CD14-positive monocyte (primary cell): ENCODE measurements around the gene HNRNPA2B1. TPM values are rescaled to one million over a fixed set of nuclear protein-coding genes. Genes with fewer than 3 reads are reported as not detected.

Source experiments
- DNase-seq, 3 donors: peaks; one replicate each; pipeline ENCODE4 v3.0.0-alpha.2; 2011 to 2022
- H2AFZ ChIP-seq: 2 replicates; pipeline ENCODE4 v1.6.0; 2012; ENCODE audit warnings: mild to moderate bottlenecking, low read depth, low read length, inconsistent platforms; ENCODE audit not compliant: insufficient read depth, poor library complexity, severe bottlenecking
- H3K27ac ChIP-seq, 2 donors: 1 replicate in 1 of 2; 2 replicates in 1 of 2; pipeline ENCODE4 v1.5.1; 2012 to 2013; ENCODE audit warnings: low read length in 2 of 2, control low read depth in 1 of 2, inconsistent platforms in 1 of 2, low read depth in 1 of 2, mild to moderate bottlenecking in 1 of 2
- H3K27me3 ChIP-seq, 2 donors: one replicate each; pipeline versions ENCODE4 v1.6.0 to v1.6.1; 2011 to 2013; ENCODE audit warnings: low read length in 2 of 2; ENCODE audit not compliant: control insufficient read depth in 2 of 2, insufficient read depth in 2 of 2
- H3K36me3 ChIP-seq, 2 donors: replicated peaks in 1 of 2; 1 replicate in 1 of 2; 2 replicates in 1 of 2; pipeline versions ENCODE4 v1.5.1 to v1.6.1; 2012 to 2013; ENCODE audit warnings: low read length in 2 of 2, control low read depth in 1 of 2, inconsistent platforms in 1 of 2, mild to moderate bottlenecking in 1 of 2; ENCODE audit not compliant: insufficient read depth in 2 of 2, control insufficient read depth in 1 of 2
- H3K4me1 ChIP-seq, 2 donors: 1 replicate in 1 of 2; 2 replicates in 1 of 2; pipeline versions ENCODE4 v1.5.1 to v1.6.1; 2012 to 2013; ENCODE audit warnings: low read length in 2 of 2, control low read depth in 1 of 2, inconsistent platforms in 1 of 2, mild to moderate bottlenecking in 1 of 2, moderate library complexity in 1 of 2; ENCODE audit not compliant: insufficient read depth in 2 of 2, control insufficient read depth in 1 of 2
- H3K4me2 ChIP-seq: replicated peaks from 2 replicates; pipeline ENCODE3; 2012; ENCODE audit warnings: low read length, moderate library complexity, mild to moderate bottlenecking; ENCODE audit not compliant: poor library complexity, severe bottlenecking; ENCODE audit errors: extremely low read depth
- H3K4me3 ChIP-seq, 3 experiments: fragments of 200-600 bp in 1 of 3; sonication (generic) in 1 of 3; replicated peaks in 1 of 3; 1 replicate in 2 of 3; 2 replicates in 1 of 3; pipeline ENCODE4 v1.5.1; 2011 to 2013; ENCODE audit warnings: low read length in 3 of 3, mild to moderate bottlenecking in 3 of 3, control low read depth in 2 of 3, low read depth in 2 of 3, inconsistent platforms in 1 of 3, moderate library complexity in 1 of 3
- H3K79me2 ChIP-seq: 2 replicates; pipeline ENCODE4 v1.6.0; 2012; ENCODE audit warnings: mild to moderate bottlenecking, control low read depth, inconsistent platforms, low read length, moderate library complexity; ENCODE audit not compliant: insufficient read depth
- H3K9ac ChIP-seq: 2 replicates; pipeline ENCODE4 v1.6.0; 2017; ENCODE audit warnings: low read length, mild to moderate bottlenecking; ENCODE audit not compliant: insufficient read depth, poor library complexity, severe bottlenecking
- H3K9me3 ChIP-seq, 2 donors: replicated peaks in 1 of 2; 1 replicate in 1 of 2; 2 replicates in 1 of 2; pipeline versions ENCODE4 v1.5.1 to v1.6.1; 2012 to 2013; ENCODE audit warnings: low read length in 2 of 2, control low read depth in 1 of 2; ENCODE audit not compliant: control insufficient read depth in 1 of 2, insufficient read depth in 1 of 2
- H4K20me1 ChIP-seq: 2 replicates; pipeline ENCODE4 v1.6.0; 2012; ENCODE audit warnings: mild to moderate bottlenecking, low read length, control low read depth, moderate library complexity; ENCODE audit not compliant: insufficient read depth
- H3K27ac Mint-ChIP-seq, 7 donors: one replicate each; pipeline ENCODE4 v1.8.0; 2020; ENCODE audit warnings: mild to moderate bottlenecking in 7 of 7, mixed read lengths in 7 of 7, moderate library complexity in 6 of 7, inconsistent platforms in 2 of 7
- H3K27me3 Mint-ChIP-seq, 3 donors: one replicate each; pipeline ENCODE4 v1.8.0; 2021 to 2022; ENCODE audit warnings: low read depth in 3 of 3, mild to moderate bottlenecking in 3 of 3, mixed read lengths in 3 of 3, moderate library complexity in 3 of 3, inconsistent platforms in 1 of 3
- H3K36me3 Mint-ChIP-seq, 2 donors: one replicate each; pipeline ENCODE4 v1.8.0; 2020; ENCODE audit warnings: mixed read lengths in 2 of 2, inconsistent platforms in 1 of 2, mild to moderate bottlenecking in 1 of 2
- H3K4me1 Mint-ChIP-seq: one replicate; pipeline ENCODE4 v1.8.0; 2020; ENCODE audit warnings: mild to moderate bottlenecking, mixed read lengths
- H3K4me3 Mint-ChIP-seq, 2 donors: one replicate each; pipeline ENCODE4 v1.8.0; 2020; ENCODE audit warnings: mild to moderate bottlenecking in 2 of 2, mixed read lengths in 2 of 2, moderate library complexity in 1 of 2
- H3K9me3 Mint-ChIP-seq, 7 donors: one replicate each; pipeline ENCODE4 v1.8.0; 2020 to 2022; ENCODE audit warnings: mixed read lengths in 7 of 7, mild to moderate bottlenecking in 6 of 7, moderate library complexity in 6 of 7, inconsistent platforms in 2 of 7
- WGBS: methylation state at CpG from one replicate; pipeline ENCODE4 v1.1.5; 2013; ENCODE audit warnings: missing lambda C conversion rate; ENCODE audit not compliant: insufficient coverage; 5-methylcytosine and 5-hydroxymethylcytosine counted together
- intact Hi-C, 2 donors: fragments of 100-400 bp; cut with micrococcal nuclease; formaldehyde crosslinking; loops; one replicate each; pipeline versions ENCODE4 v1.15.0 to v1.15.1; 2023
- polyA plus RNA-seq, 3 donors: library from polyadenylated mRNA; depleted of rRNA in 1 of 3; unstranded in 2 of 3; stranded (reverse) in 1 of 3; fragments of 300-500 nt in 2 of 3; fragments of >200 nt in 1 of 3; fragmentation: Illumina TruSeq in 2 of 3; gene quantifications; 1 replicate in 2 of 3; 2 replicates in 1 of 3; pipeline ENCODE4 v1.2.3, GENCODE V29; 2012 to 2021
- TF ChIP-seq, protein P1 (sequence below): fragments of 200-600 bp; IDR thresholded peaks from one replicate; pipeline ENCODE4 v1.8.0; 2022; ENCODE audit warnings: antibody characterized with exemption, mild to moderate bottlenecking

HNRNPA2B1 gene
- polyA plus RNA-seq, 3 donors: 249 to 391 (median 269) TPM

DNA sequence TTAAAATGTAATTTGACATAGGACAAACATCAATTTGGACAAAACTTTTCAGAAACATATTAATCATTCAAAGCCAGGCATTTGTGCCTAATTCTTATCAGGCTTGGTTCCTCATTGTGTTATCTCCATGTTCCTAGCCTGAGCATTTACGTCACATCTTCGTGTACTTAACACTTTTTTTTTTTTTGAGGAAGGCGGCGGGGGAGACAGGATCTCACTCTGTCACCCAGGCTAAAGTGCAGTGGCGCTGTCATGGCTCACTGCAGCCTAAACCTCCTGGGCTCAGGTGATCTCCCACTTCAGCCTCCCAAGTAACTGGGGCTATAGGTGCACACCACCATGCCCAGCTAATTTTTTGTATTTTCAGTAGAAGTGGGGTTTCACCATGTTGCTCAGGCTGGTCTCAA, 19.8 kb downstream of the HNRNPA2B1 start:
- H3K4me2 ChIP-seq: no peak overlapping the region
- no peak overlapping the region for H3K27ac ChIP-seq
- Mint-ChIP-seq H3K27ac (no peak overlapping the region), H3K36me3 (peaks cover 0 to 8% of the 10 kb centered on the region in 2 donors), H3K4me1 (peaks cover 7% of the 10 kb centered on the region), H3K27me3 (peaks cover 0 to 3% (median 2%) of the 10 kb centered on the region in 3 donors), H3K9me3 (peaks cover 0 to 6% (median 3%) of the 10 kb centered on the region in 7 donors), H3K4me3 (no peak overlapping the region)
- H3K9ac ChIP-seq: no peak overlapping the region
- H3K9me3 ChIP-seq: no peaks in the 10 kb centered on the region
- no peaks in the 10 kb centered on the region for H3K27me3 ChIP-seq
- no peak overlapping the region for H2AFZ ChIP-seq
- H3K4me3 ChIP-seq: no peak overlapping the region
- no CpG with 5 or more reads among the region's 5 CpGs for WGBS
- DNase-seq: no peak
- H3K79me2 ChIP-seq: no peaks in the 10 kb centered on the region
- no peaks in the 10 kb centered on the region for H3K36me3 ChIP-seq
- no peaks in the 10 kb centered on the region for H3K4me1 ChIP-seq
- peaks cover 55% of the 10 kb centered on the region for H4K20me1 ChIP-seq
- intact Hi-C loops: no loop called here
- TF ChIP-seq, protein P1, sequence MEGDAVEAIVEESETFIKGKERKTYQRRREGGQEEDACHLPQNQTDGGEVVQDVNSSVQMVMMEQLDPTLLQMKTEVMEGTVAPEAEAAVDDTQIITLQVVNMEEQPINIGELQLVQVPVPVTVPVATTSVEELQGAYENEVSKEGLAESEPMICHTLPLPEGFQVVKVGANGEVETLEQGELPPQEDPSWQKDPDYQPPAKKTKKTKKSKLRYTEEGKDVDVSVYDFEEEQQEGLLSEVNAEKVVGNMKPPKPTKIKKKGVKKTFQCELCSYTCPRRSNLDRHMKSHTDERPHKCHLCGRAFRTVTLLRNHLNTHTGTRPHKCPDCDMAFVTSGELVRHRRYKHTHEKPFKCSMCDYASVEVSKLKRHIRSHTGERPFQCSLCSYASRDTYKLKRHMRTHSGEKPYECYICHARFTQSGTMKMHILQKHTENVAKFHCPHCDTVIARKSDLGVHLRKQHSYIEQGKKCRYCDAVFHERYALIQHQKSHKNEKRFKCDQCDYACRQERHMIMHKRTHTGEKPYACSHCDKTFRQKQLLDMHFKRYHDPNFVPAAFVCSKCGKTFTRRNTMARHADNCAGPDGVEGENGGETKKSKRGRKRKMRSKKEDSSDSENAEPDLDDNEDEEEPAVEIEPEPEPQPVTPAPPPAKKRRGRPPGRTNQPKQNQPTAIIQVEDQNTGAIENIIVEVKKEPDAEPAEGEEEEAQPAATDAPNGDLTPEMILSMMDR: no peak

- Mint-ChIP-seq H3K27me3 (peaks cover 0 to 3% (median 2%) of the 10 kb centered on the region in 3 donors), H3K27ac (peak overlapping the region in 1 of 7 donors; percentile 14), H3K36me3 (peaks cover 0 to 2% of the 10 kb centered on the region in 2 donors), H3K9me3 (peaks cover 0 to 6% (median 3%) of the 10 kb centered on the region in 7 donors), H3K4me3 (no peak overlapping the region), H3K4me1 (peaks cover 3% of the 10 kb centered on the region)
- H3K4me2 ChIP-seq: no peak overlapping the region
- H3K27ac ChIP-seq: no peak overlapping the region
- DNase-seq: no peak
- no peaks in the 10 kb centered on the region for H3K36me3 ChIP-seq
- peaks cover 47% of the 10 kb centered on the region for H4K20me1 ChIP-seq
- H3K79me2 ChIP-seq: no peaks in the 10 kb centered on the region
- intact Hi-C loops: no loop called here
- TF ChIP-seq, protein P1: no peak
- WGBS: 91% methylated on average over 6 of the region's 8 CpGs
- no peaks in the 10 kb centered on the region for H3K4me1 ChIP-seq
- no peak overlapping the region for H2AFZ ChIP-seq
- no peaks in the 10 kb centered on the region for H3K27me3 ChIP-seq
- no peak overlapping the region for H3K4me3 ChIP-seq
- H3K9me3 ChIP-seq: no peaks in the 10 kb centered on the region
- H3K9ac ChIP-seq: no peak overlapping the region
Observed at GRCh38 chr7:26179826-26180497, 20.6 kb downstream of the HNRNPA2B1 start.
